GM23338 (cell line): Measurements from ENCODE around the gene MARF1.

ENCODE experiments used
- CTCF ChIP-seq, 2 experiments: fragments of 200-600 bp in 1 of 2; sonication (generic) in 1 of 2; conservative IDR thresholded peaks; 2 replicates each; pipeline versions ENCODE4 v1.5.1 to v1.6.1; 2016 to 2017; ENCODE audit warnings: antibody characterized with exemption in 2 of 2, low read depth in 2 of 2, mild to moderate bottlenecking in 2 of 2, moderate library complexity in 1 of 2
- EZH2phosphoT487 ChIP-seq: fragments of 200-600 bp; sonication (generic); IDR thresholded peaks from one replicate; pipeline ENCODE4 v1.8.1; 2018; ENCODE audit warnings: antibody characterized with exemption; ENCODE audit not compliant: unreplicated experiment
- REST ChIP-seq: IDR thresholded peaks from one replicate; pipeline ENCODE4 v1.6.1; 2018; ENCODE audit warnings: antibody characterized with exemption; ENCODE audit not compliant: unreplicated experiment
- ZNF331 ChIP-seq: fragments of 250-450 bp; sonication (Bioruptor Pico); IDR thresholded peaks from 2 replicates; pipeline ENCODE4 v1.5.0; 2020; ENCODE audit warnings: low read depth, mild to moderate bottlenecking, moderate library complexity

- TF ChIP-seq REST (no peak), CTCF (conservative IDR thresholded peaks at IDR 0.05; ENCODE audit: low read depth in 2 of 2) (no peak), ZNF331 (CRISPR knock-in tag) (no peak), EZH2phosphoT487 (no peak)
Measured at GRCh38 chr16:15566095-15566494, 76.9 kb downstream of the MARF1 start.
